WTC11 (cell line): ENCODE results near the gene HGS.

Experiments
- ARID4B ChIP-seq: sonication (generic); formaldehyde crosslinking; IDR thresholded peaks from 2 replicates; pipeline ENCODE4 v1.8.0; 2023; ENCODE audit warnings: missing genetic modification reagents, mild to moderate bottlenecking, borderline replicate concordance
- HMGA2 ChIP-seq: fragments of 250-450 bp; sonication (Bioruptor Pico); IDR thresholded peaks from 2 replicates; pipeline ENCODE4 v1.4.0; 2021; ENCODE audit warnings: mild to moderate bottlenecking, moderate library complexity
- IRF1 ChIP-seq: sonication (generic); formaldehyde crosslinking; IDR thresholded peaks from 2 replicates; pipeline ENCODE4 v1.8.0; 2023; ENCODE audit warnings: missing genetic modification reagents
- JUN ChIP-seq: sonication (generic); formaldehyde crosslinking; IDR thresholded peaks from 2 replicates; pipeline ENCODE4 v1.8.0; 2023; ENCODE audit warnings: mild to moderate bottlenecking, missing genetic modification reagents
- ZNF416 ChIP-seq: fragments of 250-450 bp; sonication (Bioruptor Pico); IDR thresholded peaks from 2 replicates; pipeline ENCODE4 v1.9.0; 2021; ENCODE audit warnings: mild to moderate bottlenecking, inconsistent platforms
- TF ChIP-seq, protein P1 (sequence below): sonication (generic); formaldehyde crosslinking; IDR thresholded peaks from 2 replicates; pipeline ENCODE4 v1.8.0; 2022; ENCODE audit warnings: mild to moderate bottlenecking, missing genetic modification reagents
- TF ChIP-seq, protein P2 (sequence below): sonication (generic); formaldehyde crosslinking; IDR thresholded peaks from 2 replicates; pipeline ENCODE4 v1.8.0; 2022; ENCODE audit warnings: missing genetic modification reagents

DNA sequence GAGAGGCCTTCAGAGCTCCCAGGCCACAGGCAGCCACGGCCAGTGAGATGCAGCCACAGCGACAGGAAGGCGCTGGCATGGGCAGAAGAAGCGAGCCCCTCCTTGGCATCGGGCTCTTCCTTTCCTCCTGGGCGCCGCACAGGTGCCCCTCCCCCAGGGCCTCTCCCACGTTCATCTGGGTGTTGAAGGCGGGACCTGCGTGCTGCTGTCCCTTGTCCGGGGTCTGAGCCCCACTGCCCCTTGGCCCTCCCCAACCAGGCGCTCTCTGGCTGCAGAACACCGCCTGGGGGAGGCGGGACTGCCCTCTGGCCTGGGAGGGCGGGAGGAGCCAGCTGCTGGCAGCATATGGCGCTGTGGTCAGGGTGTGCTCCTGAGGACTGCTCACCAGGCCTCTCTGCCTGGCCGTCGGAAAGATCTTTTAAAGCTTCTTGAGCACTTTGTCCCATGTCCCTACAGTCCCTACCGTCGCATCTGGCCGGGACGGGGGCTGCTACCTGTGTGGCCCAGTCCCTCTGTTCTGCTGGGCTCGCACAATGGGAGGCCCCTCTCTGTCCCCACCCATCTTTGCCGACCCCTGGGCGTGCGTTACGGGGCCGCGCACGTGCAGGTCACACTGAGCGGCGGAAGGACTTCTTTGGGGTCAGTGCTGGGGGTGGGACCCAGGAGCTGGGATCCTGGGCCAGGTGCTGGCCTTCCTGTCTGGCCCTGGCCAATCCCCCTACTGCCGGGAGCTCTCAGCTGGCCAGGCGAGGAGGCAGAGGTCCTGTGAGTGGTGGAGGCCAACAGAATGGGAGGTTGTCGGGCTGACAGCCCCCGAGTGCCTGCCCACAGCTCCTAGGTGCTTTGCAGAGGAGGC is 30.0 kb downstream of the HGS start:
- TF ChIP-seq ZNF416 (CRISPR knock-in tag) (no peak), ARID4B (CRISPR knock-in tag) (no peak), IRF1 (CRISPR knock-in tag) (no peak), JUN (CRISPR knock-in tag) (no peak), HMGA2 (CRISPR knock-in tag) (no peak)
- TF ChIP-seq, protein P1, sequence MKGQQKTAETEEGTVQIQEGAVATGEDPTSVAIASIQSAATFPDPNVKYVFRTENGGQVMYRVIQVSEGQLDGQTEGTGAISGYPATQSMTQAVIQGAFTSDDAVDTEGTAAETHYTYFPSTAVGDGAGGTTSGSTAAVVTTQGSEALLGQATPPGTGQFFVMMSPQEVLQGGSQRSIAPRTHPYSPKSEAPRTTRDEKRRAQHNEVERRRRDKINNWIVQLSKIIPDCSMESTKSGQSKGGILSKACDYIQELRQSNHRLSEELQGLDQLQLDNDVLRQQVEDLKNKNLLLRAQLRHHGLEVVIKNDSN (CRISPR knock-in tag) = no peak
- TF ChIP-seq, protein P2, sequence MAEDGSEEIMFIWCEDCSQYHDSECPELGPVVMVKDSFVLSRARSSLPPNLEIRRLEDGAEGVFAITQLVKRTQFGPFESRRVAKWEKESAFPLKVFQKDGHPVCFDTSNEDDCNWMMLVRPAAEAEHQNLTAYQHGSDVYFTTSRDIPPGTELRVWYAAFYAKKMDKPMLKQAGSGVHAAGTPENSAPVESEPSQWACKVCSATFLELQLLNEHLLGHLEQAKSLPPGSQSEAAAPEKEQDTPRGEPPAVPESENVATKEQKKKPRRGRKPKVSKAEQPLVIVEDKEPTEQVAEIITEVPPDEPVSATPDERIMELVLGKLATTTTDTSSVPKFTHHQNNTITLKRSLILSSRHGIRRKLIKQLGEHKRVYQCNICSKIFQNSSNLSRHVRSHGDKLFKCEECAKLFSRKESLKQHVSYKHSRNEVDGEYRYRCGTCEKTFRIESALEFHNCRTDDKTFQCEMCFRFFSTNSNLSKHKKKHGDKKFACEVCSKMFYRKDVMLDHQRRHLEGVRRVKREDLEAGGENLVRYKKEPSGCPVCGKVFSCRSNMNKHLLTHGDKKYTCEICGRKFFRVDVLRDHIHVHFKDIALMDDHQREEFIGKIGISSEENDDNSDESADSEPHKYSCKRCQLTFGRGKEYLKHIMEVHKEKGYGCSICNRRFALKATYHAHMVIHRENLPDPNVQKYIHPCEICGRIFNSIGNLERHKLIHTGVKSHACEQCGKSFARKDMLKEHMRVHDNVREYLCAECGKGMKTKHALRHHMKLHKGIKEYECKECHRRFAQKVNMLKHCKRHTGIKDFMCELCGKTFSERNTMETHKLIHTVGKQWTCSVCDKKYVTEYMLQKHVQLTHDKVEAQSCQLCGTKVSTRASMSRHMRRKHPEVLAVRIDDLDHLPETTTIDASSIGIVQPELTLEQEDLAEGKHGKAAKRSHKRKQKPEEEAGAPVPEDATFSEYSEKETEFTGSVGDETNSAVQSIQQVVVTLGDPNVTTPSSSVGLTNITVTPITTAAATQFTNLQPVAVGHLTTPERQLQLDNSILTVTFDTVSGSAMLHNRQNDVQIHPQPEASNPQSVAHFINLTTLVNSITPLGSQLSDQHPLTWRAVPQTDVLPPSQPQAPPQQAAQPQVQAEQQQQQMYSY (CRISPR knock-in tag) = no peak
